Activated CD4-positive, alpha-beta T cell treated with anti-CD3 and anti-CD28 coated beads, Interleukin-2, amount 10 ng/mL, durations not matched to agents 7 days and 5 days (primary cell): Measurements from ENCODE around the gene AMBRA1. TPM values are rescaled to one million over a fixed set of nuclear protein-coding genes. Genes with fewer than 3 reads are reported as not detected.
A peak's percentile ranks its signal among the peaks of the same experiment; 100 is the strongest.

Experiments
- CTCF ChIA-PET: fragments of 350-600 bp; sonication (Branson Sonifier 250); formaldehyde crosslinking; loops from one replicate; lab custom pipeline; 2021; ENCODE audit warnings: antibody characterized with exemption; lab: Charles Lee
- POLR2A ChIA-PET: fragments of 350-600 bp; sonication (Branson Sonifier 250); formaldehyde crosslinking; loops from one replicate; lab custom pipeline; 2021; ENCODE audit warnings: antibody characterized with exemption; lab: Charles Lee
- DNase-seq: peaks from one replicate; pipeline ENCODE4 v3.0.0-alpha.2; 2020
- H3K27ac Mint-ChIP-seq: one replicate; pipeline ENCODE4 v1.8.0; 2021; ENCODE audit warnings: mild to moderate bottlenecking, moderate library complexity, mixed read lengths
- H3K27me3 Mint-ChIP-seq: one replicate; pipeline ENCODE4 v1.8.0; 2021; ENCODE audit warnings: mixed read lengths
- H3K36me3 Mint-ChIP-seq: one replicate; pipeline ENCODE4 v1.8.0; 2021; ENCODE audit warnings: low read depth, mixed read lengths
- H3K4me1 Mint-ChIP-seq: one replicate; pipeline ENCODE4 v1.8.0; 2021; ENCODE audit warnings: mixed read lengths
- H3K4me3 Mint-ChIP-seq: one replicate; pipeline ENCODE4 v1.8.0; 2021; ENCODE audit warnings: mild to moderate bottlenecking, moderate library complexity, mixed read lengths
- H3K9me3 Mint-ChIP-seq: one replicate; pipeline ENCODE4 v1.8.0; 2021; ENCODE audit warnings: mixed read lengths
- total RNA-seq, 2 experiments: library from RNA; stranded (reverse); gene quantifications; one replicate each; pipeline ENCODE4 v1.2.3, GENCODE V29; 2021

AMBRA1 gene
- total RNA-seq, 2 experiments from 2014 or later, result 38.4 to 40.0 TPM

DNA sequence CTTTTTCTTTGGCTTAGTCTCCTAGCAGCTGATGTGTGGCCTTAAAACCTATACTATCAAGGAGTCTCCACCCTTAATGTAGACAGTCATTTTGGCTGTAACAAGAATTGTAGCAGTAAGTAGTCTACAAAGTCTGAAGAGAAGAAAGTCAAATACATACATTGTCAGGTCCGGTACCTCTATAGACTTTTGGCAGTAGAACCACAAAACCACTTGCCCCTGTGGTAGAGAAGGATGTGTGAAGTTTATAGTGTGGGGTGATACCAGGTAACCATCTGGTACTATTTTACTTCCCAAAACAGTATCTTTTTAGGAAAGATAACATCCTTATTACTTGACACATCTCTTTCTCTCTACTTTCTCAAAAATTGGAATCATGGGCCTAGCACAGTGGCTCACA lies 38.7 kb upstream of the AMBRA1 start:
- Mint-ChIP-seq H3K9me3 (no peaks in the 10 kb centered on the region), H3K4me1 (peaks cover 10% of the 10 kb centered on the region), H3K27ac (no peak overlapping the region), H3K36me3 (peaks cover 13% of the 10 kb centered on the region), H3K4me3 (no peak overlapping the region), H3K27me3 (no peaks in the 10 kb centered on the region)
- POLR2A ChIA-PET, result no interaction called here
- no peak for DNase-seq
- CTCF ChIA-PET, result interaction anchor here (2.0 kb wide), 1 partner anchor 16 kb away, joined by 8 read pairs; the partner anchor contains the start of genes ATG13 and HARBI1

DNA sequence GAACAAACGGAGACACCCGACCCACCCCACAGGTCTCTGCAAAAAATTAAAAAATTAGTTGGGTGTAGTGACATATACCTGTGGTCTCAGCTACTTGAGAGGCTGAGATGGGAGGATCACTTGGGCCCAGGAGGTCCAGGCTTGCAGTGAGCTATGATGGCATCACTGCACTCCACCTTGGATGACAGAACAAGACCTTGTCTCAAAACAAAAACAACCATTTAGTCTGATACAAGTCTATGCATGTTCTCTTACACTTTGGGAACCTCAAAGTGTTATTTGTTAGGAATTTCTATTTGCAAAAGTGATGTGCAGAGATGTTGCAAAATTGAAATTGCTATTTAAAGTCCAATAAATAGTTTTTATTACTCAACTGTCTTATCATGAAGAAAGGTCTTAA lies 37.9 kb upstream of the AMBRA1 start:
- Mint-ChIP-seq H3K4me3 (no peak overlapping the region), H3K4me1 (peaks cover 10% of the 10 kb centered on the region), H3K27me3 (no peaks in the 10 kb centered on the region), H3K27ac (no peak overlapping the region), H3K9me3 (no peaks in the 10 kb centered on the region), H3K36me3 (peaks cover 13% of the 10 kb centered on the region)
- CTCF ChIA-PET, result interaction anchor here (0.6 to 2.0 kb wide), 2 partner anchors 13 to 15 kb away, joined by 3 to 8 read pairs; partner anchors contain the start of genes ATG13 and HARBI1
- no peak for DNase-seq
- POLR2A ChIA-PET, result no interaction called here

DNA sequence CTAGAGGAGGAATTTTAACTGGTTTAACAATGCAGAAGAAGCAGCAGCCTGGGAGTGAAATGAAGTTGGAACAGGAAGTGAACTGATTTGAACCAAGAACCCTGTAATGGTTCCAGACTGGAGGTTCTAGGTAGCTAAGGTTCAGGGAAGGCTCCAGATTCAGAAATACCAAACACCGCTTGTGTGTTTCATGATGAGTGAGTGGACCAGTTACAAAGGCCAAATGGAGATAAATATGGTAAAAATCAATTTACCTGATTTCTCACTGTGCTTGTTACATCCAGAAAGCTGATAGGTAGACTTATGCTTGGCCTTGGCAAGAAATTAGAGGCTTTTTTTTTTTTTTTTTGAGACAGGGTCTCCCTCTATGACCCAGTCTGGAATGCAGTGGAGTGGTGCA lies 36.4 kb upstream of the AMBRA1 start:
- Mint-ChIP-seq H3K4me1 (peaks cover 10% of the 10 kb centered on the region), H3K36me3 (peaks cover 22% of the 10 kb centered on the region), H3K27ac (no peak overlapping the region), H3K27me3 (no peaks in the 10 kb centered on the region), H3K4me3 (no peak overlapping the region), H3K9me3 (no peaks in the 10 kb centered on the region)
- DNase-seq, result no peak
- POLR2A ChIA-PET, result no interaction called here
- CTCF ChIA-PET, result interaction anchor here (0.7 to 2.0 kb wide), 4 partner anchors 14 to 1014 kb away, joined by 3 to 8 read pairs (median 4); partner anchors contain the start of genes ATG13 and HARBI1

DNA sequence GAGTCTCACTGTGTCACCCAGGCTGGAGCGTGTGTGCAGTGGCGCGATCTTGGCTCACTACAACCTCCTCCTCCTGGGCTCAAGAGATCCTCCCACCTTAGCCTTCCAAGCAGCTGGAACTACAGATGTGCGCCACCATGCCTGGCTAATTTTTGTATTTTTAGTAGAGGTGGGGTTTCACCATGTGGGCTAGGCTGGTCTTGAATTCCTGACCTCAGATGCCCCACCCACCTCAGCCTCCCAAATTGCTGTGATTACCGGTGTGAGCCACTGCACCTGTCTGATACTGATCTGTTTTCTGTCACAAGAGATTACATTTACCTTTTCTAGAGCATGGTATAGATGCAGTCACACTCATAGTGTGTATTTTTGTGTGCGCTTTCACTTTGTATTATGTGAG lies 35.1 kb upstream of the AMBRA1 start:
- Mint-ChIP-seq H3K4me3 (no peak overlapping the region), H3K4me1 (peaks cover 10% of the 10 kb centered on the region), H3K9me3 (no peaks in the 10 kb centered on the region), H3K36me3 (peaks cover 26% of the 10 kb centered on the region), H3K27me3 (no peaks in the 10 kb centered on the region), H3K27ac (no peak overlapping the region)
- ChIA-PET POLR2A (no interaction called here), CTCF (interaction anchor here (1.0 kb wide), 1 partner anchor 42 kb away, joined by 3 read pairs; no protein-coding TSS in a partner anchor)
- DNase-seq, result no peak

DNA sequence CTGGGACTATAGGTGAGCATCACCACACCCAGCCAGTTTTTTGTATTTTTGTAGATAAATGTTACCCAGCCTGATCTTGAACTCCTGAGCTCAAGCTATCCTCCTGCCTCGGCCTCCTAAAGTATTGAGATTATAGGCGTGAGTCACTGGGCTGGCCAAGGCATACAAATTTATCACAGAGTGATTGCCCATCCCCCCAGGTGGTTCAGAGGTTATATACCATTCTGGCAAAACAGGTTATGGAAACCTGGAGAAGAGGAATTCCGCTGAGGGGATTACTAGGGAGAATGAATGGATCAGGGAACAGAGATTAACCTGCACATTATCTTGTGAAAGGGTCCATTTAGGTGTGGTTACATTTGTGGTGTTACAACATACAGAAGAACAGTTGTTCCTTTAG lies 31.6 kb upstream of the AMBRA1 start:
- ChIA-PET POLR2A (no interaction called here), CTCF (interaction anchor here (0.8 kb wide), 1 partner anchor 18 kb away, joined by 3 read pairs; no protein-coding TSS in a partner anchor)
- DNase-seq, result no peak
- no peaks in the 10 kb centered on the region for H3K9me3 Mint-ChIP-seq
- peaks cover 38% of the 10 kb centered on the region for H3K36me3 Mint-ChIP-seq
- H3K4me1 Mint-ChIP-seq, result peaks cover 16% of the 10 kb centered on the region
- no peak overlapping the region for H3K27ac Mint-ChIP-seq
- H3K4me3 Mint-ChIP-seq, result no peak overlapping the region
- H3K27me3 Mint-ChIP-seq, result no peaks in the 10 kb centered on the region

DNA sequence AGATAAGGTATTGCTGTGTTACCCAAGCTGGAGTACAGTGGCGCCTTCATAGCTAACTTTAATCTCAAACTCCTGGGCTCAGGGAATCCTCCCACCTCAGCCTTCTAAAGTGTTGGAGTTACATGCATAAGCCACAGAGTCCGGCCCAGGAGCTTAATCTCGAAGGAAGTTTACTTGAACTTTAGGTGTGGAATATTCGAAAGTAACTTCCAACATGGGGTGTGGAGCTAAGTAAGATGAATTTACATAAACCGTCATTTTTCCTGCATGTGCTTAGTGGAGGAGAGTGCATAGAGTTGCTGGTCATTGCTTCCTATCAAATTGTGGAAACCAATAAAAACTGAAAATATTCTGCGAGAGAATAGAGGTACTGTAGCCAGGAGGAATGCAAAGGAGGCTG lies 25.0 kb upstream of the AMBRA1 start:
- no peak for DNase-seq
- peaks cover 24% of the 10 kb centered on the region for H3K36me3 Mint-ChIP-seq
- H3K4me1 Mint-ChIP-seq, result peaks cover 46% of the 10 kb centered on the region
- H3K9me3 Mint-ChIP-seq, result no peaks in the 10 kb centered on the region
- peak overlapping the region; percentile 4 for H3K4me3 Mint-ChIP-seq
- peak overlapping the region; percentile 63 for H3K27ac Mint-ChIP-seq
- CTCF ChIA-PET, result interaction anchor here (0.8 to 2.6 kb wide), 12 partner anchors 9 to 267 kb away, joined by 3 to 8 read pairs (median 4); partner anchors contain the start of gene AMBRA1
- no peaks in the 10 kb centered on the region for H3K27me3 Mint-ChIP-seq
- POLR2A ChIA-PET, result no interaction called here

DNA sequence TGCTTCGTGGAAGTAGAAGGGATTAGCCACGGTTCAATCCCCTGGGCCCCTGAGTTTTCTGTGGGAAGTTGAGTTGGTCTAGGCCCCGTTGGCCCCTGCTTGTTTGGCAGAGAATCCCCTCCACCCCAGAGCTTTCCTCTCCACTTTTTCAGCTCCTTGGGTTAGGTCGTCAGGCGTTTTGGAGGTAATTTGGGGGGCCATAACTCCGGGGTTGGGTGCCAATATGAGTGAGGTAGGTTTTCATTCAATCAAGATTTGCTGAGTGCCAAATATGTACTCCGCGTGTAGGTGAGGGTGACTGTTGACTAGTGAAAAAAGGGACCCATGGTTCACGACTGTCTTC lies 24.1 kb upstream of the AMBRA1 start:
- H3K4me3 Mint-ChIP-seq, result peak overlapping the region; percentile 89
- POLR2A ChIA-PET, result interaction anchor here (0.6 kb wide), 2 partner anchors 261 to 1180 kb away, joined by 3 read pairs; no protein-coding TSS in a partner anchor
- peaks cover 46% of the 10 kb centered on the region for H3K4me1 Mint-ChIP-seq
- no peaks in the 10 kb centered on the region for H3K9me3 Mint-ChIP-seq
- CTCF ChIA-PET, result interaction anchor here (0.7 to 2.6 kb wide), 16 partner anchors 9 to 266 kb away, joined by 3 to 8 read pairs (median 3); partner anchors contain the start of gene AMBRA1
- H3K27me3 Mint-ChIP-seq, result no peaks in the 10 kb centered on the region
- peak overlapping the region; percentile 100 for H3K27ac Mint-ChIP-seq
- no peak for DNase-seq
- H3K36me3 Mint-ChIP-seq, result peaks cover 24% of the 10 kb centered on the region

DNA sequence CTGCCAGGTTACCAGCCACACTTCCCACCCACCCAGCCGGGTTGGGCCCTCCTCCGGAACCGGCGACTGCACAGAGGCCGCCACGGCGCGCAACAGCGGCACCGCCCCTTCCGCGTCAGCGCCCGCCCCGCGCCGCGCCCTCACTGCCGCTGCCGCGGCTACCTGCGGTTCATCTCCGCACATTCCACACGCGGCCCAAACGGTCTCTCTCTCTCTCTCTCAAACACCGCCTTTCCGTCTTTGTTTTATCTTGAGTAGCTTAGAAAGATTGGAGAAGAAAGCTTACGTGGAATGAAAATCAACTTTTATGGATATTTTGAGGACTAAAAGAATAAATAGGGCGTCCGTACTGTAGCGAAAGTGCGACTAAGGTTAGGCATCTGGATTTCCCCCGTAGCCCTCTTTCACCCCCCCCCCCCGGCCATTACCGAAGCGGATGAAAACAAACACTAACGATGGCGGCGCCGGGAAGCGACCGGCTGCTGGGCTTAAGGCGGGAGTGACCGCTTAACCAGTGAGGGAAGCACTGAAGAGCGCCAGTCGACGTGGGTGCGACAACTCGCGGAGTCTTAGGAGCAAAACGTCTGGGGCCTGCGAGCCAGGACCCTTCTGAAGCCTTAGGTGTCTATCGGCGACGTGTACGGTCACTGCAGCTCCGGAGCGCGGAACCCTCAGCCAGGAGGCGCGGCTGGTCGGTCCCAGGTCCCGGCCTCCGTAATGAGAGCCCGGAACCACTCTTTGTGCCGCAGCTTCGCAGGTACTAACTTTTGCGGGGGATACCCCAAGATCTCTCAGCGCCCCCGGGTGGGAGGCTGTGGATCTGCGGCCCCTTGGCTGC lies 23.5 kb upstream of the AMBRA1 start, which contains the start of the genes ATG13 and HARBI1:
Gene ATG13, plus strand, starts transcription at position 420 of the 838 bp plus-strand sequence. CDS start 26,739 bp downstream, outside the sequence.
Gene HARBI1, minus strand, starts transcription at position 94 of the 838 bp plus-strand sequence. CDS start 990 bp downstream, outside the sequence.
- ChIA-PET CTCF (interaction anchor here (0.5 to 2.6 kb wide), 14 partner anchors 10 to 907 kb away, joined by 3 to 8 read pairs (median 4); partner anchors contain the start of gene AMBRA1), POLR2A (interaction anchor here (0.6 to 0.7 kb wide), 3 partner anchors 256 to 1181 kb away, joined by 3 to 4 read pairs (median 3); no protein-coding TSS in a partner anchor)
- peaks cover 46% of the 10 kb centered on the region for H3K4me1 Mint-ChIP-seq
- peak; percentile 93 for DNase-seq
- peak within 1 kb of the TSS; percentile 100 for H3K27ac Mint-ChIP-seq
- no peaks in the 10 kb centered on the region for H3K27me3 Mint-ChIP-seq
- peaks cover 18% of the 10 kb centered on the region for H3K36me3 Mint-ChIP-seq
- H3K9me3 Mint-ChIP-seq, result no peaks in the 10 kb centered on the region
- peak within 1 kb of the TSS; percentile 89 for H3K4me3 Mint-ChIP-seq

DNA sequence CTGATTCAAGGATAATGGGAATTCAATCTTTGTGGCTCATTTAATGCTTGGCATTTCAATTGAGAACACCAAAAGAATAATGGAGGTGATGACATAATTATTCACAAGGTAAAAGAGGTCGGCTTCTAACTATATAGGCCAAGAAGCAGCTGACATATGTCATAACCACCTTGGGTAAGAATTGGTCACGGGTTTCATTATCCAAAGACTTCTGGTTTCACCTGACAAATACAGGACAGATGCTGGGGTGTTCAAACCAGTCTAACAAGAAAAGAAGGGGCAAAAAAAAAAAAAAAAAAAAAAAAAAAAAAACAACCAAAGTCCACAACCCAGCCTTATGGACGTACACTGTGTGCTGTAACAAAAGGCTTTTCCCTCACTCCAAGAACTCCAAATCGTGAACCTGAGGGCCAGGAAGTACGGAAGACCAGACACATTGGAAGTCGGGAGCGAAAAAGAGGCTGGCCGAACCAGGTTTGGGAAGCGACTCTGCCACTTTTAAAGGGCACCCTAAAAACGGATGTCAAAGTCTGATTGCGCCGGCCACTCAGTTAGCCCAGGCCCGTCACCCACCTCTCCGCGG lies 22.8 kb upstream of the AMBRA1 start:
- POLR2A ChIA-PET, result interaction anchor here (0.7 kb wide), 1 partner anchor 255 kb away, joined by 3 read pairs; no protein-coding TSS in a partner anchor
- H3K4me3 Mint-ChIP-seq, result peak overlapping the region; percentile 89
- CTCF ChIA-PET, result interaction anchor here (0.6 to 2.6 kb wide), 11 partner anchors 9 to 906 kb away, joined by 3 to 8 read pairs (median 3); no protein-coding TSS in a partner anchor
- no peaks in the 10 kb centered on the region for H3K27me3 Mint-ChIP-seq
- H3K36me3 Mint-ChIP-seq, result peaks cover 16% of the 10 kb centered on the region
- peak overlapping the region; percentile 100 for H3K27ac Mint-ChIP-seq
- peaks cover 50% of the 10 kb centered on the region for H3K4me1 Mint-ChIP-seq
- H3K9me3 Mint-ChIP-seq, result no peaks in the 10 kb centered on the region
- no peak for DNase-seq

DNA sequence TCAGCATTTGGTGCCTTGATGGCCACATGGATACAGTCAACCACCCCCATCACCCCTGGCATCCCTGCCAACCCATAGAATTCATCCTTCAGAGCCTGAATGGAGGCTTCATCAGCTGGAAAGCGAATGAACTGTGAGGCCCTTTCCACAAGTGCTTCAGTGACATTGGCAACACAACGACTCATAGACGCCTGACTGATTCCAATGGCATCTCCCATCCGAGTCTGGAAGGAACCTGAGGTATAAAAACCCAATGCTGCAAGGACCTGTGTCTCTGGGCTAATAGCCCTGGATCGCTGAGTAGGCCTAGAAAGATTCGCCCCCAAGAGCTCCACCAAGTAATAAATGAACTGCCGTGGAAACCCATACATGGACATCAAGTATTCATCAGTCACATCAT lies 21.9 kb upstream of the AMBRA1 start:
- no peak for DNase-seq
- POLR2A ChIA-PET, result interaction anchor here (0.5 kb wide), 1 partner anchor 19 kb away, joined by 3 read pairs; no protein-coding TSS in a partner anchor
- peak overlapping the region; percentile 89 for H3K4me3 Mint-ChIP-seq
- H3K27ac Mint-ChIP-seq, result no peak overlapping the region
- H3K9me3 Mint-ChIP-seq, result no peaks in the 10 kb centered on the region
- CTCF ChIA-PET, result interaction anchor here (1.0 to 2.6 kb wide), 3 partner anchors 16 to 20 kb away, joined by 3 to 8 read pairs (median 5); no protein-coding TSS in a partner anchor
- H3K4me1 Mint-ChIP-seq, result peaks cover 44% of the 10 kb centered on the region
- H3K27me3 Mint-ChIP-seq, result no peaks in the 10 kb centered on the region
- peaks cover 9% of the 10 kb centered on the region for H3K36me3 Mint-ChIP-seq

DNA sequence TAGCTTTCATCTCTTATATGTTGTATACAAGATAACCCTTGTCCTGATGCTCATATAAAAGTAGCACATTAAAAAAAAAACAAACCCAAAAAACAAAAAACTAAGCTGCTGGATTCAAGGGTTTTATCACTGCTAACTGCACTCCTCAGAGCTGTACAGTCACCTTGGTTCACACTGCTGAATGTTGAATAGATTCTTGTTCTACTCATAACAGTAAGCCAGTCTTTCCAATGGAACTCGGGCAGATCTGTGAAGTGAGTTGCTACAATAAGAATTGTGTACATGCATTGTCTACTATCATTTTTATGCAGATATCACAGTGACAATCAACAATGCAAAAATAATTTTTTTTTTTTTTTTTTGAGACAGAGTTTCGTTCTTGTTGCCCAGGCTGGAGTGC lies 18.5 kb upstream of the AMBRA1 start:
- Mint-ChIP-seq H3K4me3 (no peak overlapping the region), H3K9me3 (no peaks in the 10 kb centered on the region), H3K27me3 (no peaks in the 10 kb centered on the region), H3K27ac (no peak overlapping the region), H3K4me1 (peaks cover 24% of the 10 kb centered on the region), H3K36me3 (no peaks in the 10 kb centered on the region)
- POLR2A ChIA-PET, result no interaction called here
- no peak for DNase-seq
- CTCF ChIA-PET, result interaction anchor here (0.6 to 1.2 kb wide), 3 partner anchors 12 to 179 kb away, joined by 3 read pairs; no protein-coding TSS in a partner anchor
